Transverse colon (tissue), 4 donors: ENCODE measurements around the gene ACTMAP. TPM values are rescaled to one million over a fixed set of nuclear protein-coding genes. Genes with fewer than 3 reads are reported as not detected.
"Not testable (repeated sequence)": the region's sequence is repeated elsewhere in the genome, so short reads cannot be mapped to it uniquely, and the experiment has no call there.

ENCODE experiments used
- DNase-seq: peaks from one replicate; pipeline ENCODE4 v3.0.0-alpha.2; 2019
- H3K27ac ChIP-seq, 4 donors: fragments of 200-600 bp; sonication (generic); 2 replicates each; pipeline ENCODE4 v1.5.1; 2016 to 2018; ENCODE audit warnings: inconsistent platforms in 4 of 4
- H3K27me3 ChIP-seq: fragments of 200-600 bp; sonication (generic); 2 replicates; pipeline ENCODE4 v1.5.1; 2017; ENCODE audit warnings: inconsistent platforms
- H3K36me3 ChIP-seq, 4 donors: fragments of 200-600 bp; sonication (generic); 2 replicates each; pipeline ENCODE4 v1.5.1; 2017 to 2019; ENCODE audit warnings: inconsistent platforms in 4 of 4
- H3K4me1 ChIP-seq, 4 donors: fragments of 200-600 bp; sonication (generic); 2 replicates each; pipeline ENCODE4 v1.5.1; 2017 to 2020; ENCODE audit warnings: inconsistent platforms in 4 of 4
- H3K4me3 ChIP-seq, 4 donors: fragments of 200-600 bp; sonication (generic); 1 replicate in 1 of 4; 2 replicates in 3 of 4; pipeline versions ENCODE4 v1.5.1 to v1.6.1; 2017 to 2019; ENCODE audit warnings: inconsistent platforms in 4 of 4
- H3K9me3 ChIP-seq, 2 donors: fragments of 200-600 bp; sonication (generic); 2 replicates each; pipeline ENCODE4 v1.5.1; 2017 to 2019; ENCODE audit warnings: inconsistent platforms in 2 of 2
- EP300 ChIP-seq: sonication (generic); formaldehyde crosslinking; IDR thresholded peaks from one replicate; pipeline ENCODE4 v1.6.1; 2017; ENCODE audit warnings: antibody characterized with exemption, low read depth
- POLR2A ChIP-seq: fragments of 450-650 bp; IDR thresholded peaks from one replicate; pipeline ENCODE4 v1.6.1; 2016; ENCODE audit warnings: antibody characterized with exemption, mild to moderate bottlenecking, moderate library complexity
- POLR2AphosphoS5 ChIP-seq, 3 donors: sonication (generic); formaldehyde crosslinking; IDR thresholded peaks; one replicate each; pipeline ENCODE4 v1.6.1; 2016; ENCODE audit warnings: antibody characterized with exemption in 3 of 3
- WGBS, 2 donors: methylation state at CpG; one replicate each; pipeline ENCODE4 v1.1.5; 2018; ENCODE audit warnings: low coverage in 1 of 2; 5-methylcytosine and 5-hydroxymethylcytosine counted together
- in situ Hi-C, 4 donors: fragments of 200-750 bp; cut with MboI; loops; one replicate each; pipeline versions ENCODE4 v1.15.0 to v1.15.1; 2017; ENCODE audit warnings: low sequenced_read_pairs in 3 of 4, low pct_ligation_motif_present in 1 of 4, low pct_unique_long_range_greater_than_20kb in 1 of 4
- intact Hi-C: fragments of 100-400 bp; cut with DNase I; formaldehyde crosslinking; loops from one replicate; pipeline ENCODE4 v1.15.1; 2023; ENCODE audit warnings: low total_unique reads
- total RNA-seq, 4 donors: library from RNA; depleted of rRNA; stranded (reverse); fragments of >200 nt; gene quantifications; one replicate each; pipeline ENCODE4 v1.1.0, GENCODE V29; 2016
- TF ChIP-seq, protein P1 (sequence below), 5 experiments: fragments of 200-600 bp in 3 of 5; fragments of 450-650 bp in 2 of 5; sonication (generic) in 3 of 5; IDR thresholded peaks; 1 replicate in 2 of 5; 2 replicates in 3 of 5; pipeline ENCODE4 v1.5.1; 2016 to 2017; ENCODE audit warnings: antibody characterized with exemption in 5 of 5, inconsistent platforms in 3 of 5, mild to moderate bottlenecking in 2 of 5, moderate library complexity in 1 of 5

ACTMAP gene
- total RNA-seq, 4 donors from 2014 or later, result 8.3 to 29.1 (median 12.1) TPM

- H3K4me3 ChIP-seq, result peak overlapping the region in 3 of 4 donors; percentile 73 to 88 (median 76)
- peak; percentile 95 for DNase-seq
- 0 to 14% methylated on average over 6 to 13 of the region's 13 CpGs for WGBS, 2 donors
- TF ChIP-seq POLR2A, result no peak
- no peak for TF ChIP-seq EP300
- TF ChIP-seq POLR2AphosphoS5 (IDR thresholded peaks at IDR 0.05), result no peak
- TF ChIP-seq, protein P1, sequence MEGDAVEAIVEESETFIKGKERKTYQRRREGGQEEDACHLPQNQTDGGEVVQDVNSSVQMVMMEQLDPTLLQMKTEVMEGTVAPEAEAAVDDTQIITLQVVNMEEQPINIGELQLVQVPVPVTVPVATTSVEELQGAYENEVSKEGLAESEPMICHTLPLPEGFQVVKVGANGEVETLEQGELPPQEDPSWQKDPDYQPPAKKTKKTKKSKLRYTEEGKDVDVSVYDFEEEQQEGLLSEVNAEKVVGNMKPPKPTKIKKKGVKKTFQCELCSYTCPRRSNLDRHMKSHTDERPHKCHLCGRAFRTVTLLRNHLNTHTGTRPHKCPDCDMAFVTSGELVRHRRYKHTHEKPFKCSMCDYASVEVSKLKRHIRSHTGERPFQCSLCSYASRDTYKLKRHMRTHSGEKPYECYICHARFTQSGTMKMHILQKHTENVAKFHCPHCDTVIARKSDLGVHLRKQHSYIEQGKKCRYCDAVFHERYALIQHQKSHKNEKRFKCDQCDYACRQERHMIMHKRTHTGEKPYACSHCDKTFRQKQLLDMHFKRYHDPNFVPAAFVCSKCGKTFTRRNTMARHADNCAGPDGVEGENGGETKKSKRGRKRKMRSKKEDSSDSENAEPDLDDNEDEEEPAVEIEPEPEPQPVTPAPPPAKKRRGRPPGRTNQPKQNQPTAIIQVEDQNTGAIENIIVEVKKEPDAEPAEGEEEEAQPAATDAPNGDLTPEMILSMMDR (IDR thresholded peaks at IDR 0.05), result no peak
- peaks cover 13 to 22% (median 15%) of the 10 kb centered on the region in 4 donors for H3K4me1 ChIP-seq
- no peaks in the 10 kb centered on the region for H3K9me3 ChIP-seq
- H3K27ac ChIP-seq, result peak overlapping the region; percentile 97 to 99 (median 98)
- in situ Hi-C loops, result no loop called here
- no peaks in the 10 kb centered on the region for H3K27me3 ChIP-seq
- H3K36me3 ChIP-seq, result no peaks in the 10 kb centered on the region
- intact Hi-C loops, result no loop called here
Observed at GRCh38 chr19:40776932-40777644, 26.8 kb upstream of the ACTMAP start.

- H3K36me3 ChIP-seq, result no peaks in the 10 kb centered on the region
- no peak overlapping the region for H3K4me3 ChIP-seq
- in situ Hi-C loops (no loop called here), intact Hi-C loops (no loop called here)
- H3K27ac ChIP-seq, result peak overlapping the region; percentile 97 to 99 (median 98)
- DNase-seq, result no peak
- peaks cover 13 to 22% (median 15%) of the 10 kb centered on the region in 4 donors for H3K4me1 ChIP-seq
- no peaks in the 10 kb centered on the region for H3K9me3 ChIP-seq
- TF ChIP-seq, protein P1 (IDR thresholded peaks at IDR 0.05), result no peak
- TF ChIP-seq POLR2AphosphoS5 (IDR thresholded peaks at IDR 0.05) (no peak), EP300 (no peak), POLR2A (no peak)
- 78 to 80% methylated on average over 7 of the region's 7 CpGs for WGBS, 2 donors
- H3K27me3 ChIP-seq, result no peaks in the 10 kb centered on the region
Observed at GRCh38 chr19:40776364-40776763, 26.1 kb upstream of the ACTMAP start.

DNA sequence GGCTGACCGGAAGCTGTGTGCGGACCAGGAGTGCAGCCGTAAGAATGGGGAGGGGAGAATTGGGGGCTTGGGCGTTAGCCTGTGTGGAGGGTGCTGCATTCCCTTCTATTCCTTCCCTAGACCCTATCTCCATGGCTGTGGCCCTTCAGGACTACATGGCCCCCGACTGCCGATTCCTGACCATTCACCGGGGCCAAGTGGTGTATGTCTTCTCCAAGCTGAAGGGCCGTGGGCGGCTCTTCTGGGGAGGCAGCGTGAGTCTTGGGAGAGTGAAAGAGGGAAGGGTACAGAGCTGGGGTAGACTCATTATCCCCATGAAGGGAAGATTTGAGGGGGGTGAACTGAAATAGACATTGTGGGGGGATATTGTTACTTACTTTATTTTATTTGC, 25.4 kb upstream of the ACTMAP start:
- Histone ChIP-seq H3K27ac (no peak overlapping the region), H3K27me3 (no peaks in the 10 kb centered on the region), H3K9me3 (no peaks in the 10 kb centered on the region), H3K36me3 (no peaks in the 10 kb centered on the region), H3K4me3 (no peak overlapping the region), H3K4me1 (peaks cover 13 to 22% (median 15%) of the 10 kb centered on the region in 4 donors)
- in situ Hi-C loops, result no loop called here
- DNase-seq, result no peak
- intact Hi-C loops, result no loop called here
- no peak for TF ChIP-seq POLR2AphosphoS5 (IDR thresholded peaks at IDR 0.05)
- no peak for TF ChIP-seq POLR2A
- no peak for TF ChIP-seq EP300
- TF ChIP-seq, protein P1 (IDR thresholded peaks at IDR 0.05), result no peak
- 94 to 96% methylated on average over 5 to 10 of the region's 10 CpGs for WGBS, 2 donors

- no peak within 1 kb of the TSS for H3K4me3 ChIP-seq
- H3K27ac ChIP-seq, result no peak within 1 kb of the TSS
- no peaks in the 10 kb centered on the region for H3K27me3 ChIP-seq
- no peaks in the 10 kb centered on the region for H3K36me3 ChIP-seq
- no peak for DNase-seq
- no peak for TF ChIP-seq EP300
- TF ChIP-seq POLR2AphosphoS5 (IDR thresholded peaks at IDR 0.05), result no peak
- TF ChIP-seq, protein P1 (IDR thresholded peaks at IDR 0.05), result no peak
- no peak for TF ChIP-seq POLR2A
- WGBS, 2 donors, result 77% methylated on average over 9 of the region's 9 CpGs; no CpG with 5 or more reads in 1 of the 2 donors
- intact Hi-C loops (no loop called here), in situ Hi-C loops (no loop called here)
- H3K9me3 ChIP-seq, result no peaks in the 10 kb centered on the region
- H3K4me1 ChIP-seq, result peaks cover 13 to 22% (median 15%) of the 10 kb centered on the region in 4 donors
Observed at GRCh38 chr19:40774916-40775631, 24.8 kb upstream of the ACTMAP start, which contains the start of gene MIA. MIA (plus strand) TSS chr19:40775521; CDS start chr19:40775543, 22 bp downstream.

DNA sequence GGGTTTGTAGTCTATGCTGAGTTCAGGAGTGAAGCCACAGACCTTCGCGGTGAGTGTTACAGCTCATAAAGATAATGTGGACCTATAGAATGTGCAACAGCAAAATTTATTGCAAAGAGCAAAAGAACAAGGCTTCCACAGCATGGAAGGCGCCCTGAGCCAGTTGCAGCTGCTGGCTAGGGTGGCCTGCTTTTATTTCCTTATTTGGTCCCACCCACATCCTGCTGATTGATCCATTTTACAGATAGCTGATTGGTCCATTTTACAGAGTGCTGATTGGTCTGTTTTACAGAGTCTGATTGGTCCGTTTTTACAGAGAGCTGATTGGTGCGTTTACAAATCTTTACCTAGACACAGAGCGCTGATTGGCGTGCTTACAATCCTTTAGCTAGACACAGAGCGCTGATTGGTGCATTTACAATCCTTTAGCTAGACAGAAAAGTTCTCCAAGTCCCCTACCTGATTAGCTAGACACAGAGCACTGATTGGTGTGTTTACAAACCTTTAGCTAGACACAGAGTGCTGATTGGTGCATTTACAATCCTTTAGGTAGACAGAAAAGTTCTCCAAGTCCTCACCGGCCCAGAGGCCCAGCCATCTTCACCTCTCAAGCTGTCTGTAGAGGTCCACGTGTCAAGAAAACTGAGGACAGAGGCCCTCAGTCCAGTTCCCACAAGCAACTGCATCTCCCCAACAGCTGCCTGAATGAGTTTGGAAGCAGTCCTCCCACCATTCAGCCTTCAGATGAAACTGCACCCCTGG, 21.0 kb upstream of the ACTMAP start:
- H3K4me3 ChIP-seq, H3K9me3 ChIP-seq, H3K27ac ChIP-seq, intact Hi-C loops, H3K4me1 ChIP-seq, DNase-seq, H3K27me3 ChIP-seq, H3K36me3 ChIP-seq, in situ Hi-C loops: not testable (repeated sequence)
- 90 to 100% methylated on average over 1 to 10 of the region's 10 CpGs for WGBS, 2 donors
